ENCODE data around the gene KIAA0586. TPM values are rescaled to one million over a fixed set of nuclear protein-coding genes. Genes with fewer than 3 reads are reported as not detected.
A peak's percentile ranks its signal among the peaks of the same experiment; 100 is the strongest.
"Not testable (repeated sequence)": the region's sequence is repeated elsewhere in the genome, so short reads cannot be mapped to it uniquely, and the experiment has no call there.

Gene KIAA0586
- total RNA-seq, 1 donor from 2014 or later: 19.7 TPM

DNA sequence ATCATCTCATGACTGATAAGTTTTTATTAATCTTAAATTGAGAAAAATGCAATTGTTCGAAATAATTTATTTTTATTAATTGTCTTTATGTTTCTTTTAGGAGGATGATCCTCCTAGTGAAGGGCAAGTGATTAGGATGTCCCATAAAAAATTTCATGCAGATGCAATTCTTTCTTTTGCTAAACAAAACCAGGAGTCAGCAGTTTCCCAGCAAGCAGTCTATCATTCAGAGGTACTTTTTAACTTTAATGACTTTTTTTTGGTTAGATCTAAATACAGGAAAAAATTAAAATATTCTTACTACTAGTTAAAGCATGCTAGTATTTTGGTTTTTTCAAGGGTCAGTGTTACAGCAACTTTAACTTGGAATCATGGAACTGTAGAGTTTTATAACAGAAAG, 64.5 kb downstream of the KIAA0586 start:
- Mint-ChIP-seq H3K27ac (no peak overlapping the region), H3K4me1 (no peaks in the 10 kb centered on the region), H3K27me3 (ENCODE audit: low read depth) (no peaks in the 10 kb centered on the region), H3K4me3 (no peak overlapping the region), H3K9me3 (no peaks in the 10 kb centered on the region), H3K36me3 (peaks cover 7% of the 10 kb centered on the region)
- TF ChIP-seq, protein P1, sequence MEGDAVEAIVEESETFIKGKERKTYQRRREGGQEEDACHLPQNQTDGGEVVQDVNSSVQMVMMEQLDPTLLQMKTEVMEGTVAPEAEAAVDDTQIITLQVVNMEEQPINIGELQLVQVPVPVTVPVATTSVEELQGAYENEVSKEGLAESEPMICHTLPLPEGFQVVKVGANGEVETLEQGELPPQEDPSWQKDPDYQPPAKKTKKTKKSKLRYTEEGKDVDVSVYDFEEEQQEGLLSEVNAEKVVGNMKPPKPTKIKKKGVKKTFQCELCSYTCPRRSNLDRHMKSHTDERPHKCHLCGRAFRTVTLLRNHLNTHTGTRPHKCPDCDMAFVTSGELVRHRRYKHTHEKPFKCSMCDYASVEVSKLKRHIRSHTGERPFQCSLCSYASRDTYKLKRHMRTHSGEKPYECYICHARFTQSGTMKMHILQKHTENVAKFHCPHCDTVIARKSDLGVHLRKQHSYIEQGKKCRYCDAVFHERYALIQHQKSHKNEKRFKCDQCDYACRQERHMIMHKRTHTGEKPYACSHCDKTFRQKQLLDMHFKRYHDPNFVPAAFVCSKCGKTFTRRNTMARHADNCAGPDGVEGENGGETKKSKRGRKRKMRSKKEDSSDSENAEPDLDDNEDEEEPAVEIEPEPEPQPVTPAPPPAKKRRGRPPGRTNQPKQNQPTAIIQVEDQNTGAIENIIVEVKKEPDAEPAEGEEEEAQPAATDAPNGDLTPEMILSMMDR (IDR thresholded peaks at IDR 0.05; ENCODE audit: unreplicated experiment): no peak
- no peak for DNase-seq (ENCODE audit: low spot score in 2 of 2, unreplicated experiment in 2 of 2)

DNA sequence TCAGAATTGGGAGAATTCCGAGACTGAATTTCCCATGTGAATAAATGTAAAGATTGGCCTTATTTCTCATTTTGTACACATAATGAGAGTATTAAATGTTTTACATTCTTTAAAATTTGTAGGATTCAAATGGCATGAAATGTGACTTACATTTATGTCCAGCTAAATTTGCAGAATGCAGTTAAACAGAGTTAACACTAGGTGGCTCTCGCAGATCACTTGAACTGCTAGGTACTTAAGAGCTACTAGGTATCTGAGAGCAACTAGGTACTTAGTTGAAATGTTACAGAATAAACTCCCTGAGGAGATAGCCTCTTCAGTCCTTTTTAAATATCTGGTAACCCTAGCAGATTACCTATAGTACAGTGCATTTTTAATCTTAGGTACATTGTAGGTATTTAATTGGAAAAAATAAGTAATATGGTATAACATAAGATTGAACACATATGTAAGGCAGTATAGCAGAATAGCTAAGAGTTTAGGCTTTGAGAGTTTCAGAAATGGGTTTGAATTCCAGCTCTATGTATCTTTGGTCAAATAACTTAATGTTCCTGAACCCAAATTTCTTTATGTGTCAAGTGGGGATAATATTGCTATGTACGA, 73.8 kb downstream of the KIAA0586 start:
- TF ChIP-seq, protein P1 (IDR thresholded peaks at IDR 0.05; ENCODE audit: unreplicated experiment): peak; percentile 81
- no peaks in the 10 kb centered on the region for H3K27me3 Mint-ChIP-seq (ENCODE audit: low read depth)
- DNase-seq (ENCODE audit: low spot score in 2 of 2, unreplicated experiment in 2 of 2): no peak

DNA sequence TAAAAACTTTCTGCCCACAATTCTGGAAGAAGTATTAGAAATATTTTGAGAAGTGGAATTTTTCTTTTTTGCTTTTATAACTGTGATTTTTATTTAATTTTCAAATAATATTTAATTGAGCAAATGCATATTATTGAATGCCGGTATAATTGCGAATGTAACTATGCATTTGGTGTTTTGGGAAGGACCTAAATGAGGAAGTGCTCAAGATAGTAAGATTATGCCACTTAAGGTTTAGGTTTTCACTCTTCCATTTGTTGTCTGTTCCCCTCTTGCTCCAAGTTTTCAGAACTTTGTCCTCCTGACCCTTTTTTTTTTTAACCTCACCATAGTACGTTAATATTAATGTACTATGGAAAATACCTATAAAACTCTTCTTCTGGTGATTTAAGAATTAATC, 85.8 kb downstream of the KIAA0586 start:
- TF ChIP-seq, protein P1 (IDR thresholded peaks at IDR 0.05; ENCODE audit: unreplicated experiment): no peak
- H3K4me1 Mint-ChIP-seq: peaks cover 2% of the 10 kb centered on the region
- peaks cover 19% of the 10 kb centered on the region for H3K36me3 Mint-ChIP-seq
- no peak overlapping the region for H3K27ac Mint-ChIP-seq
- peaks cover 15% of the 10 kb centered on the region for H3K9me3 Mint-ChIP-seq
- H3K4me3 Mint-ChIP-seq: no peak overlapping the region
- no peaks in the 10 kb centered on the region for H3K27me3 Mint-ChIP-seq (ENCODE audit: low read depth)
- DNase-seq (ENCODE audit: low spot score in 2 of 2, unreplicated experiment in 2 of 2): no peak

More for the DNA sequence above, 73.8 kb downstream of the KIAA0586 start:
- no peak overlapping the region for H3K4me3 Mint-ChIP-seq
- peaks cover 10% of the 10 kb centered on the region for H3K4me1 Mint-ChIP-seq
- no peaks in the 10 kb centered on the region for H3K36me3 Mint-ChIP-seq
- H3K27ac Mint-ChIP-seq: no peak overlapping the region
- H3K9me3 Mint-ChIP-seq: no peaks in the 10 kb centered on the region

DNA sequence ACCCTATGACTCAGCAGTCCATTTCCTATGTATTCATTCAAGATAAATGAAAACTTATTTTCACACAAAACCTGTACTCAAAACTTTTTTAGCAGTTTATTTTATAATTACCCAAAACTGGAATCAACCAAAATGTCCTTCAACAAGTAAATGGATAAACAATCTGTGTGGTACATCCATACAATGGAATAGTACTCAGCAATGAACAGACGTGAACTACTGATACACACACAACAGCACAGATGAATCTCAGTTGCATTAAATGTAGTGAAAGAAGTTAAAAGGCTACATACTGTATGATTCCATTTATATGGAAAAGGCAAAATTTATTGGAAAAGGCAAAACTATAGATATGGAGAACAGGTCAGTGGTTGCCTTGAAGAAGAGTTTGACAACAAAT, 90.1 kb downstream of the KIAA0586 start:
- Mint-ChIP-seq H3K4me3 (no peak overlapping the region), H3K27ac (no peak overlapping the region), H3K36me3 (peaks cover 33% of the 10 kb centered on the region), H3K27me3 (ENCODE audit: low read depth) (no peaks in the 10 kb centered on the region), H3K4me1 (peaks cover 1% of the 10 kb centered on the region), H3K9me3 (peaks cover 15% of the 10 kb centered on the region)
- TF ChIP-seq, protein P1 (IDR thresholded peaks at IDR 0.05; ENCODE audit: unreplicated experiment): no peak
- DNase-seq (ENCODE audit: low spot score in 2 of 2, unreplicated experiment in 2 of 2): no peak

DNA sequence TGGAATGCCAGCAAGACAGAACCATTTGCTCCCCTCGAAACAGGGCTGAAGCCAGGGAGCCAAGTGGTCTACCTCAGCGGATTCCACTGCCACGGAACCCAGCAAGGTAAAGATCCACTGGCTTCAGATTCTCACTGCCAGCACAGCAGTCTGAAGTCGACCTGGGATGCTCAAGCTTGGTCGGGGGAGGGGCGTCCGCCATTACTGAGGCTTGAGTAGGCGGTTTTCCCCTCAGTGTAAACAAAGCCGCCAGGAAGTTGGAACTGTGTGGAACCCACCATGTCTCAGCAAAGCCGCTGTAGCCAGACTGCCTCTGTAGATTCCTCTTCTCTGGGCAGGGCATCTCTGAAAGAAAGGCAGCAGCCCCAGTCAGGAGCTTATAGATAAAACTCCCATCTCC, 98.2 kb downstream of the KIAA0586 start:
- H3K4me1 Mint-ChIP-seq; H3K4me3 Mint-ChIP-seq; H3K27ac Mint-ChIP-seq; DNase-seq (ENCODE audit: low spot score in 2 of 2, unreplicated experiment in 2 of 2); H3K27me3 Mint-ChIP-seq (ENCODE audit: low read depth): not testable (repeated sequence)
- Mint-ChIP-seq H3K36me3 (peaks cover 58% of the 10 kb centered on the region), H3K9me3 (peaks cover 33% of the 10 kb centered on the region)

DNA sequence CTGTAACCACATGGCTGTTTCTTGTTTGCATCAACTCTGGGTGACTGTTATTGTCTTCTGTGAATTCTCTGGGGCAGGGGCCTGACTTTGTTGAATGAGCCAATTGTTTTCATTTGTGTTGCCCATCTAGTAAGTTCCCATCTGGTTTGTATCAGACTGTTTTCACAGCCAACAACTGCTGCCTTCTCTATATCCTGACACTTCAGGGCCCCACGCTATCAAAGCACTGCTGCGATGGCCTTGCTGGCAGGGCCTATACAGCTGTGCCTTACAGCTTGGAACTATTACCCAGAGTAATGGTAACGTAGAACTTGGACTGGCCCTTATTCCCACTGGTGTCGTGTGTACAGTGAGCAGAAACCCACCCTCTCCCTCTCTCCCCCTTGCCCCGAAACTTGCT, 105.9 kb downstream of the KIAA0586 start:
- Mint-ChIP-seq H3K9me3 (peaks cover 22% of the 10 kb centered on the region), H3K4me3 (no peak overlapping the region), H3K27me3 (ENCODE audit: low read depth) (no peaks in the 10 kb centered on the region), H3K36me3 (peaks cover 15% of the 10 kb centered on the region), H3K27ac (peak overlapping the region; percentile 92), H3K4me1 (peaks cover 27% of the 10 kb centered on the region)
- DNase-seq (ENCODE audit: low spot score in 2 of 2, unreplicated experiment in 2 of 2): no peak
- TF ChIP-seq, protein P1 (IDR thresholded peaks at IDR 0.05; ENCODE audit: unreplicated experiment): no peak

All from mesothelial cell of epicardium (in vitro differentiated cells).